ENCODE results near the gene TMBIM1.

The TMBIM1 gene

DNA sequence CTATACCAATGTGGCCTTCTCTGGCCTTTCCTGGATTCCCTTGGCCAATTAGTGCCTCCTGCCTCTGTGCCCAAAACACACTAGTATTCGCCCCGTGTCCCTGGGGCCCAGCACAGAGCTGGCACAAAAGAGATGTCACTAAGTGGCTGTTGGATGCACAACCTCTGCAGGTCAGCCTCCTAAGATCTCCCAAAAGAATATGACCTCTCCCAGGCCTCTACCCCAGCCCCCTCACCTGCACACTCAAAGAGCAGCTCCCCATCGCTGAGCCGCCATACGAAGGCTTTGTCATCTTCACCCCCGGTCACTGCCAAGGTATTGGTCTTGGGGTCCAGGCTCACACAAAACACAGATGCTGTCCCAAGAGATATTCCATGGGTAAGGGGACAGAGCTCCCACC, 25.0 kb downstream of the TMBIM1 start:
- H3K36me3 ChIP-seq = peaks cover 35% of the 10 kb centered on the region
- H3K27ac ChIP-seq = no peak overlapping the region
- TF ChIP-seq, protein P1, sequence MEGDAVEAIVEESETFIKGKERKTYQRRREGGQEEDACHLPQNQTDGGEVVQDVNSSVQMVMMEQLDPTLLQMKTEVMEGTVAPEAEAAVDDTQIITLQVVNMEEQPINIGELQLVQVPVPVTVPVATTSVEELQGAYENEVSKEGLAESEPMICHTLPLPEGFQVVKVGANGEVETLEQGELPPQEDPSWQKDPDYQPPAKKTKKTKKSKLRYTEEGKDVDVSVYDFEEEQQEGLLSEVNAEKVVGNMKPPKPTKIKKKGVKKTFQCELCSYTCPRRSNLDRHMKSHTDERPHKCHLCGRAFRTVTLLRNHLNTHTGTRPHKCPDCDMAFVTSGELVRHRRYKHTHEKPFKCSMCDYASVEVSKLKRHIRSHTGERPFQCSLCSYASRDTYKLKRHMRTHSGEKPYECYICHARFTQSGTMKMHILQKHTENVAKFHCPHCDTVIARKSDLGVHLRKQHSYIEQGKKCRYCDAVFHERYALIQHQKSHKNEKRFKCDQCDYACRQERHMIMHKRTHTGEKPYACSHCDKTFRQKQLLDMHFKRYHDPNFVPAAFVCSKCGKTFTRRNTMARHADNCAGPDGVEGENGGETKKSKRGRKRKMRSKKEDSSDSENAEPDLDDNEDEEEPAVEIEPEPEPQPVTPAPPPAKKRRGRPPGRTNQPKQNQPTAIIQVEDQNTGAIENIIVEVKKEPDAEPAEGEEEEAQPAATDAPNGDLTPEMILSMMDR (IDR thresholded peaks at IDR 0.05; ENCODE audit: low read depth, low read length) = no peak
- DNase-seq = no peak
- no peaks in the 10 kb centered on the region for H3K9me3 ChIP-seq (ENCODE audit: severe bottlenecking)
- no peak overlapping the region for H3K4me3 ChIP-seq (ENCODE audit: low read depth, low read length)
- no peaks in the 10 kb centered on the region for H3K27me3 ChIP-seq (ENCODE audit: insufficient read depth, low read depth, severe bottlenecking)

DNA sequence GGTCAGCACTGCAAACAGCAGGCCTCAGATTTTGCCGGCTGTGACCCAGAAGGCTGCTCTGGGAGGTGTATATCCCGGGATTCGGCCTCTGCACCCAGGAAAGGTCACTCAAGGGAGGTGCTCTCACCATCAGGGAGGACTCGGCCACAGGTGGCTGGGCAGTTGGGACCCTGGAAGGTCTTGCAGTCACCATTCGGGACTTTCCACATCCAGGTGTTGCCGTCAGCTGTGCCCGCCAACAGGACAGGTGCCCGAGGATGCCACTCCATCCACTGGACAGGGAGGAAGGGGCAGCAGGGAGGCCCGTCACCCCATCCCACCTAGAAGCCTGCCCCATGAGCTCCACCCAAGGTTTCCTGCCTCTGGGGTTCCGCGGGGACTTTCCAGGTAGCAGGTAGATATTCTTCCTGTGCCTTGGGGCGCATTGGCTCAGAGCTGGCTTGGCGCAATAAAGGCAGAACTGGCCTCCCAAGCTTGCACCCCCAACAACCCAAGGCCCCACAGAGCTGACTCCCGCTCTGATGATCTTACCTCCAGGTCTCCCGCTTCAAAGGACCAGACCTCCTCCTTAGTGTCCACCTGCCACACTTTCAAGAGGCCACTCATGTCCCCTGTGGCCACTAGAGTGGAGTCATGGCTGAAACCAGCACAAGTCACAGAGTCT, 25.9 kb downstream of the TMBIM1 start:
- TF ChIP-seq, protein P1 (IDR thresholded peaks at IDR 0.05; ENCODE audit: low read depth, low read length) = no peak
- DNase-seq = no peak
- Histone ChIP-seq H3K27ac (no peak overlapping the region), H3K4me3 (ENCODE audit: low read depth, low read length) (no peak overlapping the region), H3K27me3 (ENCODE audit: insufficient read depth, low read depth, severe bottlenecking) (no peaks in the 10 kb centered on the region), H3K9me3 (ENCODE audit: severe bottlenecking) (no peaks in the 10 kb centered on the region), H3K36me3 (peaks cover 35% of the 10 kb centered on the region)

DNA sequence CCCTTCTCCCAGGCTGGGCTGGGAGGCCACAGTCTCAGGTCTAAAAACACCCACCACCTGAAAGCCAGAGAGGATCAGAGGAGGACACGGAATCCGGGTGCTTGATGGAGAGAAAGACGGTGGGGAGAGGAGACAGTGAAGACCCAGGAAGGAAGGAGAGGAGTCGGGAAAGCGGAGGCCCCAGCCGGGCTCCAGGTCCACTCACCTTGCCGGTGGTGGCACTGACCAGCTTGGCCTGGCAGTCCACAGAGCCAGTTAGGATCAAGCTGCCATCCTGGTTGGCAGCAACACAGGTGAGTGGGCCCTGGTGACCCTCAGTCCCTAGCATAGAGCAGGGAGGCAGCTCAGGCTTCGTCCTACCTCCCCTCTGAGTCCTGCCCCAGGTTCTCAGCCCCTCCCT, 26.7 kb downstream of the TMBIM1 start:
- Histone ChIP-seq H3K36me3 (peaks cover 35% of the 10 kb centered on the region), H3K27ac (no peak overlapping the region), H3K4me3 (ENCODE audit: low read depth, low read length) (no peak overlapping the region), H3K9me3 (ENCODE audit: severe bottlenecking) (no peaks in the 10 kb centered on the region), H3K27me3 (ENCODE audit: insufficient read depth, low read depth, severe bottlenecking) (no peaks in the 10 kb centered on the region)
- DNase-seq = no peak
- TF ChIP-seq, protein P1 (IDR thresholded peaks at IDR 0.05; ENCODE audit: low read depth, low read length) = no peak

DNA sequence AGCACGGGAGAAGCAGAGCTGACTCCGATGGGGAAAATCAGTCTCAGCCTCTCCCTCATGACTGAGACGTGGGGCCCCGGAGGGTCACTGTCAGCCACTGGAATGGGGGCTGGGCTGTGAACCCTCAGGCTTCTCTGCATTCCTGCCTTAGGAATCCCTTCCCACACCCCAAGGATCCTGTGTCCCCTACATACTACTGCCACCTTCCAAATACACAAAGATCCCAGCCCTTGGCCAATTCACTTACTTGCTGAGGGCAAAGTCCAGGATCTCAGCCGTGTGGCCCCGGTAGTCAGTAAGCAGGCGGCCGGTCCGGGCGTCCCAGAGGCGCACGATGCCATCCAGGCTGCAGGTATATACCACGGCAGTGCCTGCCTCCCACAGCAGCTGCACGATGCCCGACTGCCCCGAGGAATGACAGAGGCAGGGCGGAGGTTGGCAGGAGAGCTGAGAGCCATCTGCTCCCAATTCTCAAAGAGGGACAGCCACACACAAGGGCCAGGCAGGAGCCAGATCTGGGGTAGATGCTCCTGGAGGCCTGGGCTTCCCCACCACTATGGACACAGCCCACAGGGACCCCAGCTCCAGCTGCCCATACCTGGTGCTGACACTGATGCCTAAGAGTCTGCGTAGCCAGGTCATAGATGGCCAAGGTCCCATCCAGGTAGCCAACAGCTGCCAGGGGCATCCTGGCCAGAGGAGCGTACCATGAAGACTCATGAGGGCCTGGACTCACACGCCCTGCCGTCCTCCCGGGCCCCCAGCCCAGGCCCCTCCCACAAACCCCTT, 27.3 kb downstream of the TMBIM1 start:
- no peaks in the 10 kb centered on the region for H3K27me3 ChIP-seq (ENCODE audit: insufficient read depth, low read depth, severe bottlenecking)
- DNase-seq = no peak
- TF ChIP-seq, protein P1 (IDR thresholded peaks at IDR 0.05; ENCODE audit: low read depth, low read length) = no peak
- H3K36me3 ChIP-seq = peaks cover 35% of the 10 kb centered on the region
- no peak overlapping the region for H3K27ac ChIP-seq
- no peak overlapping the region for H3K4me3 ChIP-seq (ENCODE audit: low read depth, low read length)
- H3K9me3 ChIP-seq (ENCODE audit: severe bottlenecking) = no peaks in the 10 kb centered on the region

DNA sequence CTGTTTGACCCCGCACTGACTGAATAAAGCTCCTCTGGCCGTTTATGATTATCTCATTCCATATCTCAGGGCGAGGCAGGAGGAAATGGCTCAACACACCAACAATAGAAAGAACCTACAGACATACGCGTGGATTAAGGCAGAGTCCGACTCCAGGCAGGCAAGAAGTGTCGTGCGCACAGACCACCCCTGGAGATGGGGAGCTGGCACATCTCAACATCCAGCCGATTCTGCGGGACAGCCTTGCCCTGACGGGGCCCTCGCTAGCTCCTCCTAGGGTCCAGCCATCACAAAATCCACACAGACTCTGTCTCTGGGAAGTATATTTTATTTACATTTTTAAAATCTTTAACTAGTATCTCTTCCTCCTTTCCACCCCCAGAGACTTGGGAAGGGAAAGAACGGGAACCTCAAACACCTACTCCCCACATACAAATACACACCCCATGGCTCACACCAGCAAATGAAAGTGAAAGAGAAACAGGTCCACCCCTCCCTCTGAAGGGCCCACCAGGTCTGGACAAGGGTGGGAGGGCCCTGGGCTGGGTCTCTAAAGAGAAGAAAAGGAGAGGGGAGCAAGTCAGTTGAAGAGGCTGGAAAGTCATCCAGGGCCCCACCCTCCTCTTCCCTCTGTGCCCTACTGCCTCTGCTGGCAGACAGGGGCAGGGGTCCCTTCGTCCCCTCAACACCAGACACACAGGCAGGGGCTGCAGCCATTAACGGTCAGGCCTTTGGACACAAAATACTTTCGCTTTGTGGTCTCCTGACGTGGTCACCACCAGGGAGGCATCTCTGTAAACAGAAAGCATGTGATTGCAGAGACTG, 28.3 kb downstream of the TMBIM1 start:
- Histone ChIP-seq H3K27me3 (ENCODE audit: insufficient read depth, low read depth, severe bottlenecking) (no peaks in the 10 kb centered on the region), H3K36me3 (peaks cover 35% of the 10 kb centered on the region), H3K9me3 (ENCODE audit: severe bottlenecking) (no peaks in the 10 kb centered on the region), H3K27ac (no peak overlapping the region), H3K4me3 (ENCODE audit: low read depth, low read length) (no peak overlapping the region)
- no peak for DNase-seq
- TF ChIP-seq, protein P1 (IDR thresholded peaks at IDR 0.05; ENCODE audit: low read depth, low read length) = no peak
